ENCODE data around the gene ATP1B3. TPM values are rescaled to one million over a fixed set of nuclear protein-coding genes. Genes with fewer than 3 reads are reported as not detected.
"Not testable (repeated sequence)": the region's sequence is repeated elsewhere in the genome, so short reads cannot be mapped to it uniquely, and the experiment has no call there.

Gene ATP1B3
- total RNA-seq, 1 donor from 2014 or later = 115 TPM

GRCh38 chr3:141941093-141941492 is 64.7 kb downstream of the ATP1B3 start:
- intact Hi-C loops (cut with micrococcal nuclease) = no loop called here

DNA sequence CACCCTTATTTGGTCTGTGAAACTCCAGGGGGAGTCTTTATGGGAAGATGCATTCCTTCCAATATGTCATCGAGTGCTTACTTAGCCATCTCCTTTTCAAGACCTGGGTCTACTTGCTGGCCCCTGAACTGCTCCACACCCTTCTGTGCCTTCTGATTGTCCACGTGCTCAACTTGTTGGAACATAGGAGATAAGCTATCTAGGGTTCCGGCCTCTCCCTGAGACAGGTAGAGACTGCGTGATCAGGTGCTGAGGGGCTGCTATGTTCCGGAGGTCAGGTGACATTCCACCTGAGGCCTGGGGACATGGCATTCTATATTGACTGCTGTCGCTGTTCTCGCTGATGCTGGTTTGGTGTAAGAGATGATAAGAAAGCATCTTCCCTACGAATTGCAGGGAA is 65.6 kb downstream of the ATP1B3 start:
- intact Hi-C loops (cut with micrococcal nuclease) = no loop called here

DNA sequence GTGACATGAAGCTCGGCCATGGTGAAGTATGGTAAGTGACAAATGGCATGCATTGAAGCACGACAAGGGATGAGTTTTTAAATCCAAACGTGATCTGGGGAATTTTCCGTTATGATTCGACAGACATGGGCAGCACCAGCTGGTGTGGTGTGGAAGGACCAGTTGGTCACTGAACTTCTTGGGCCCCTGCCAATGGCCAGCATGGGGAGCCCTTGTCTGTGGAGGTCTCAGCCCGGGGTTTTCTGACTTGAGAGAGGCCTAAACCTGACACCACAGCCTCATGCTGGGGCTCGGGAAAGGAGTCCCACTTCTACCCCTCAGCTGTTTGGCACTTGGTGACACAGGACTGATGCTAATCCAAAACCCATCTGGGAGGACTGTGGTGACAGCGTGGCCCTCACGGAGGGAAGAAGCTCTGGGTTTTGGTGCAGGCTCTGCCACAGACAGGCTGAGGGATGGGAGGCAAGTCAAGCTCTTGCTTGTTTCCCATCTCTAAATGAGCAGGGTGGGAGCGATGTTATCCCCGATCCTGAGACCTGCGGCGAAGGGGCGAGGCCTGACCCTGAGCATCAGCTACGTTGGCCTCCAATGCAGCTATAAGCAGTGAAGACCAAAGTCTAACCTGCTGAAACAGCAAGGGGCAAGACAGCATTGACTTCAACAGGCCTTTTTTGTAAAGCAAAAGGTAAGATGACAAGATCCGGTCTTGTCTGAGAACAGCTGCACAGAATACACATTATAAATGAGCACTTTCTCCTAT is 69.5 kb downstream of the ATP1B3 start:
- intact Hi-C loops (cut with micrococcal nuclease) = no loop called here

DNA sequence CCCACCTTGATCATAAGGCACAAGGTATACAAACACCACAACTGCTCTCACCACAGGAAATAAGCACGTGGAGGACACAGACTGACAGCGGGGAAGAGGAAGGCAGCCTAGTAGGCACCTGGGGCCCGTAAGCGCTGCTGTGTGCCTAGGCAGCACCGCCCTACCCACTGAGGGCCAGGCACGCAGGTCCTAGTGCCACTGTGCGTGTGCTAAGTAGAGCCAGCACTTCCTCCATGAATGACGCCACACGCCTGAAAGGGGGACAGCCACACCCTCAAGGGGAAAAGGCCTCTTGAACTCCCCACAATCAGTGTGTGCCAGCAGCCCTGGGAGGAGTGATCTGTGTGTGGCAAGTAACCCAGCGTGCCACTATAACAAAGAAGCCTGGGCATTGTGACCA is 73.0 kb downstream of the ATP1B3 start:
- intact Hi-C loops (cut with micrococcal nuclease) = no loop called here

DNA sequence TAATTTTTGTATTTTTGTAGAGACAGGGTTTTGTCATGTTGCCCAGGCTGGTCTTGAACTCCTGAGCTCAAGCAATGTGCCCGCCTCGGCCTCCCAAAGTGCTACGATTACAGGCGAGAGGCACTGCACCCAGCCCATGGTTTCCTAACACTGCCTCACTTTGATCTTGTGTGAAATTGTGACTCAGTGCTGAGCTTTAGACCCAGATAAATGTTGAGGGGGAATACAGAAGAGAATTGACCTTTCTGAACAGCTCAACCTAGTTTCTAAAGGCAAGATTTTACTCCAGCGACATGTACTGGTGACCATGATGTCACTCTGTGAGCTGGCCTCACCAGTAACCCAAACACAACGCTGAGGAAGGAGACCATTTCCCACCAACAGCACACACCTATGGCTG is 73.5 kb downstream of the ATP1B3 start:
- intact Hi-C loops (cut with micrococcal nuclease) = no loop called here

GRCh38 chr3:141950572-141951493 is 74.4 kb downstream of the ATP1B3 start:
- intact Hi-C loops (cut with micrococcal nuclease) = no loop called here

GRCh38 chr3:141952611-141953010 is 76.2 kb downstream of the ATP1B3 start:
- intact Hi-C loops (cut with micrococcal nuclease) = no loop called here

- intact Hi-C loops (cut with micrococcal nuclease) = no loop called here
Measured at GRCh38 chr3:141955175-141955574, 78.7 kb downstream of the ATP1B3 start.

- intact Hi-C loops (cut with micrococcal nuclease) = loop anchor here (5.0 kb wide), 1 partner anchor 167 kb away; no protein-coding TSS in a partner anchor
Measured at GRCh38 chr3:141959589-141960554, 83.4 kb downstream of the ATP1B3 start.

DNA sequence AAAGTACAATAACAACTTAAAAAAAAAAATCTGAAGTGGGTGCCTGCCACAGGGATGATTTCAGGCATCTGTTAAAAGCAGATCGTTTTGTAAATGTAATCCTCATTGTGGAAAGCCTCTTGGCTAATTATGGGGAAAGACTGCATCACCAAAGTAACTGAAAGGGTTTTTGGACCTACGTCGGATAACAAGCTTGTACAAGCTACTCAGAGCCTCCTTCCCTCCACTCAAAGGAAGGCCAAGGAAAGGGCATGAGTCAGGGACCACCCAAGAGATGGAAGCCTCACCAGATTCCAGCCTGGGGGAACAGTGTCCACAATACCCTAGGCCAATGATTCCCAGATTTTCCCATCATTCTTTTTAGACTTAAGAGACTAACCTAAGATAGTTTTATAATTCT is 84.3 kb downstream of the ATP1B3 start:
- intact Hi-C loops (cut with micrococcal nuclease) = loop anchor here (5.0 kb wide), 1 partner anchor 167 kb away; no protein-coding TSS in a partner anchor

GRCh38 chr3:141963301-141963700 is 86.9 kb downstream of the ATP1B3 start:
- intact Hi-C loops (cut with micrococcal nuclease) = loop anchor here (5.0 kb wide), 1 partner anchor 164 kb away; no protein-coding TSS in a partner anchor

GRCh38 chr3:141965471-141965870 is 89.0 kb downstream of the ATP1B3 start:
- intact Hi-C loops (cut with micrococcal nuclease) = no loop called here

DNA sequence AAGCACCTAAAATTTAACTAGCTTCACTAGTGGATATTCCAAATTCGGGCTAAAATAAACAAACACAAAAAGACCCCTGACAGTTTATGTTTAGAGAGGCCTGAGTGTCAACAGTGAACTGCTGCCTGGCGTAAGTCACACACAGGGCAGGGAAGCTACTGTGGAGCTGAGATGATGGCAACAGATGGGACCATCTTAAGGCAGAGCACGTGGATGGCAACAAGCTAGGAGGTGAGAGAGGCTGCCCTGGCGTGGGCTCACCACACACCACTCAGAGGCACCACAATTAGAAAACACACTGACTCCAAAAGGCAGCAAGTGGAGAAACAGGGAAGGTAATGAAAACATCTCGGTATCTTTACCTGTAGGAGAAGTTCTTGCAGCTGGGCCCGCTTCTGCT is 93.3 kb downstream of the ATP1B3 start:
- intact Hi-C loops (cut with micrococcal nuclease) = no loop called here

DNA sequence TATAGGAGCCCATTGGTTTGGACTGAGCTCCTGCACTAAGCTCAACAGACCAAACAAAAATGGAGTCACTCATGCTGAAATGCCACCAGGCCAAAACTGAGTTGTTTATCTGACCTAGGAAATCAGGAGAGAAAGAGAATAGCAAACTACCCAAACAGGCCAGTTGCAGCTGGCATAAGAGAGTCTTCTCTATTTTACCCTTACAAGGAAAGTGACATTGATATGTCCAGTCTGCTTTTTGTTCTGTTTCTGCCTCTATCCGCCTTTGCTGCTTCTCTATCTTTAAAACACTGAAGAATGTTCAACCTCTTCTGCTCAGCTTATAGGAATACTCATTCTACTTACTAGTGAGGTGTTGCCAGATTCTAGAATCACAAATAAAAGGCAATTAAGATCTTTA is 95.1 kb downstream of the ATP1B3 start:
- intact Hi-C loops (cut with micrococcal nuclease) = no loop called here

DNA sequence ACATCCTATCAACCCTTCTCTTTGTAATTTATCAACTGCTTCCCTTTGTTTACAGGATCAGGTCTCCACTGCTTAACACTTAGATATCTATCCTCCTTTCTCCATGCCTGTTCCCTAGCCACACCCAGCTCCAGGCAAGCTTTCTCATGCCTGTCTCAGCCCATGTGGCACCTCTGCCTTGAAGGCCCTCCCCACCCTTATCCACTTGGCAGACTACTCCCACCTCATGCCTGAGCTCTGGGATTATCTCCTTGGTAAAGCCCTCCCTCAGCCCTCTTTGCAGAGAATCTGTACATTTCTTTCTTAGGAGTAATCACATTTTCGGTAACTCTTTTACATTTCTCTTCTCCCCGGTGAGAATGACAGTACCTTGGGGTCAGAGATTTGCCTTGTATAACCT is 96.0 kb downstream of the ATP1B3 start:
- intact Hi-C loops (cut with micrococcal nuclease) = no loop called here

- intact Hi-C loops (cut with micrococcal nuclease) = not testable (repeated sequence)
Measured at GRCh38 chr3:141974777-141975176, 98.3 kb downstream of the ATP1B3 start.

Other genes starting within 250 kb of the ATP1B3 start
- 63.8 and 67.4 TPM in 2 replicates for gene RNF7, start 138.3 kb upstream of the ATP1B3 start, total RNA-seq
- not detected in 2 replicates for gene GRK7, start 113.2 kb upstream of the ATP1B3 start, total RNA-seq